HepG2 (cell line): Measurements from ENCODE around the gene MAP4K3. TPM values are rescaled to one million over a fixed set of nuclear protein-coding genes. Genes with fewer than 3 reads are reported as not detected.
A peak's percentile ranks its signal among the peaks of the same experiment; 100 is the strongest.

Source experiments
- AGO2 ChIP-seq: fragments of 200-400 bp; formaldehyde crosslinking; optimal IDR thresholded peaks from 2 replicates; pipeline ENCODE3; 2017; ENCODE audit warnings: mild to moderate bottlenecking, low read depth, low read length, moderate library complexity
- HNF4G ChIP-seq, 2 experiments: sonication (generic) in 1 of 2; formaldehyde crosslinking in 1 of 2; IDR thresholded peaks; 2 replicates each; pipeline versions ENCODE4 v1.4.0 to v1.6.1; 2011 to 2020; ENCODE audit warnings: borderline replicate concordance in 2 of 2, low read depth in 2 of 2, mild to moderate bottlenecking in 2 of 2, low read length in 1 of 2, missing genetic modification reagents in 1 of 2, moderate library complexity in 1 of 2
- KLF13 ChIP-seq: sonication (generic); formaldehyde crosslinking; IDR thresholded peaks from 2 replicates; pipeline ENCODE4 v1.4.0; 2020; ENCODE audit warnings: mild to moderate bottlenecking, missing genetic modification reagents
- MXI1 ChIP-seq: IDR thresholded peaks from 3 replicates; pipeline ENCODE4 v1.6.1; 2012; ENCODE audit warnings: low read depth, low read length, inconsistent platforms, borderline replicate concordance
- NKX3-1 ChIP-seq: sonication (generic); formaldehyde crosslinking; IDR thresholded peaks from 2 replicates; pipeline ENCODE4 v1.5.0; 2020; ENCODE audit warnings: missing genetic modification reagents
- NR2F6 ChIP-seq, 2 experiments: IDR thresholded peaks; 2 replicates each; pipeline ENCODE4 v1.6.1; 2016; ENCODE audit warnings: antibody characterized with exemption in 1 of 2, mild to moderate bottlenecking in 1 of 2
- RAD21 ChIP-seq: fragments of 450-650 bp; formaldehyde crosslinking; IDR thresholded peaks from 2 replicates; pipeline ENCODE4 v1.5.0; 2020; ENCODE audit warnings: mild to moderate bottlenecking
- SNRNP70 ChIP-seq: fragments of 200-400 bp; formaldehyde crosslinking; IDR thresholded peaks from 2 replicates; pipeline ENCODE4 v1.6.1; 2017; ENCODE audit warnings: mild to moderate bottlenecking, low read depth, low read length, moderate library complexity
- SP1 ChIP-seq, 2 experiments: fragments of 450-650 bp in 1 of 2; sonication (generic) in 1 of 2; formaldehyde crosslinking in 1 of 2; IDR thresholded peaks; 2 replicates each; pipeline versions ENCODE4 v1.4.0 to v1.6.1; 2016 to 2020; ENCODE audit warnings: missing genetic modification reagents in 1 of 2
- TGIF2 ChIP-seq: IDR thresholded peaks from 2 replicates; pipeline ENCODE4 v1.6.1; 2016; ENCODE audit warnings: control low read depth, missing compliant biosample characterization
- THRA ChIP-seq: sonication (generic); formaldehyde crosslinking; IDR thresholded peaks from 2 replicates; pipeline ENCODE4 v1.4.0; 2020; ENCODE audit warnings: missing genetic modification reagents, borderline replicate concordance
- ZFY ChIP-seq: sonication (generic); formaldehyde crosslinking; IDR thresholded peaks from 2 replicates; pipeline ENCODE4 v1.4.0; 2020; ENCODE audit warnings: missing genetic modification reagents
- ZNF282 ChIP-seq: fragments of 450-650 bp; IDR thresholded peaks from 2 replicates; pipeline ENCODE4 v1.6.1; 2018; ENCODE audit not compliant: partially characterized antibody
- ZNF431 ChIP-seq: sonication (generic); formaldehyde crosslinking; IDR thresholded peaks from 2 replicates; pipeline ENCODE4 v1.9.0; 2022; ENCODE audit warnings: missing genetic modification reagents, low read depth, mild to moderate bottlenecking, borderline replicate concordance
- ZNF460 ChIP-seq: sonication (generic); formaldehyde crosslinking; IDR thresholded peaks from 2 replicates; pipeline ENCODE4 v1.5.1; 2020; ENCODE audit warnings: missing genetic modification reagents, mild to moderate bottlenecking, borderline replicate concordance
- ZNF552 ChIP-seq: sonication (generic); formaldehyde crosslinking; IDR thresholded peaks from 2 replicates; pipeline ENCODE4 v1.9.0; 2022; ENCODE audit warnings: missing genetic modification reagents, mild to moderate bottlenecking, borderline replicate concordance
- ZNF598 ChIP-seq: sonication (generic); formaldehyde crosslinking; IDR thresholded peaks from 2 replicates; pipeline ENCODE4 v1.5.1; 2020; ENCODE audit warnings: mild to moderate bottlenecking, missing genetic modification reagents, borderline replicate concordance
- ZNF660 ChIP-seq: sonication (generic); formaldehyde crosslinking; IDR thresholded peaks from 2 replicates; pipeline ENCODE4 v1.5.1; 2020; ENCODE audit warnings: mild to moderate bottlenecking, low read depth, missing genetic modification reagents, borderline replicate concordance
- ZSCAN22 ChIP-seq: sonication (generic); formaldehyde crosslinking; IDR thresholded peaks from 2 replicates; pipeline ENCODE4 v1.4.0; 2020; ENCODE audit warnings: mild to moderate bottlenecking, missing genetic modification reagents
- ZSCAN5A ChIP-seq: sonication (generic); formaldehyde crosslinking; IDR thresholded peaks from 2 replicates; pipeline ENCODE4 v1.8.0; 2022; ENCODE audit warnings: mild to moderate bottlenecking, missing genetic modification reagents, borderline replicate concordance
- polyA plus RNA-seq, 8 experiments: library from polyadenylated mRNA; depleted of rRNA in 3 of 8; stranded (reverse) in 7 of 8; unstranded in 1 of 8; fragments of >200 nt; fragmentation: Illumina TruSeq in 4 of 8; extraction: Trizol in 4 of 8; gene quantifications; 2 replicates each; pipeline versions ENCODE4 v1.2.1 to v1.2.3, GENCODE V29; 2011 to 2016; ENCODE audit warnings: low read depth in 4 of 8, missing spikeins in 1 of 8, mixed read lengths in 1 of 8; ENCODE audit not compliant: insufficient read depth in 1 of 8
- total RNA-seq, 5 experiments: library from RNA; depleted of rRNA; stranded (reverse); fragments of >200 nt; fragmentation: Illumina TruSeq; extraction: Trizol; gene quantifications; 2 replicates each; pipeline ENCODE4 v1.2.3, GENCODE V29; 2016; ENCODE audit warnings: low read depth in 1 of 5
- TF ChIP-seq, protein P1 (sequence below): sonication (generic); formaldehyde crosslinking; IDR thresholded peaks from 2 replicates; pipeline ENCODE4 v1.8.1; 2023; ENCODE audit warnings: missing genetic modification reagents, mild to moderate bottlenecking, borderline replicate concordance
- TF ChIP-seq, protein P2 (sequence below): IDR thresholded peaks from 2 replicates; pipeline ENCODE4 v1.4.0; 2020; ENCODE audit warnings: mild to moderate bottlenecking, missing genetic modification reagents

Gene MAP4K3
- total and polyA plus RNA-seq, 2 of the 13 experiments (the other 11 are each of a cell fraction or from before 2014, with no cell fraction given): 45.9 to 53.2 TPM

GRCh38 chr2:39437522-39438296, 624 bp upstream of the MAP4K3 start (continued):
- TF ChIP-seq ZNF660 (CRISPR knock-in tag) (no peak), ZFY (CRISPR knock-in tag) (peak; percentile 47), THRA (no peak), ZSCAN5A (no peak), ZNF552 (CRISPR knock-in tag) (no peak; the same call in 1 of the 2 replicates), ZNF431 (CRISPR knock-in tag) (peak; percentile 47), MXI1 (peak; percentile 31; the same call in 1 of the 3 replicates), ZSCAN22 (CRISPR knock-in tag) (no peak), KLF13 (CRISPR knock-in tag) (0 out of 2 replicates have a peak, but pooled peaks have one; percentile 44), HNF4G (IDR thresholded peaks at IDR 0.05; ENCODE audit: borderline replicate concordance, low read depth, low read length) (no peak), HNF4G (CRISPR knock-in tag; IDR thresholded peaks at IDR 0.05; ENCODE audit: borderline replicate concordance, low read depth) (peak; percentile 58; the same call in 1 of the 2 replicates), ZNF460 (CRISPR knock-in tag) (no peak), SP1 (IDR thresholded peaks at IDR 0.05) (no peak), SP1 (CRISPR knock-in tag; IDR thresholded peaks at IDR 0.05) (0 out of 2 replicates have a peak, but pooled peaks have one; percentile 27), ZNF598 (peak; percentile 26; the same call in 1 of the 2 replicates), ZNF282 (no peak), NR2F6 (IDR thresholded peaks at IDR 0.05) (no peak), NR2F6 (CRISPR knock-in tag; IDR thresholded peaks at IDR 0.05) (0 out of 2 replicates have a peak, but pooled peaks have one; percentile 13), NKX3-1 (no peak), AGO2 (peak; percentile 61), SNRNP70 (no peak), RAD21 (no peak), TGIF2 (CRISPR knock-in tag) (peak; percentile 70; the same call in 1 of the 2 replicates)
- TF ChIP-seq, protein P1, sequence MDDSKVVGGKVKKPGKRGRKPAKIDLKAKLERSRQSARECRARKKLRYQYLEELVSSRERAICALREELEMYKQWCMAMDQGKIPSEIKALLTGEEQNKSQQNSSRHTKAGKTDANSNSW: no peak
- TF ChIP-seq, protein P2, sequence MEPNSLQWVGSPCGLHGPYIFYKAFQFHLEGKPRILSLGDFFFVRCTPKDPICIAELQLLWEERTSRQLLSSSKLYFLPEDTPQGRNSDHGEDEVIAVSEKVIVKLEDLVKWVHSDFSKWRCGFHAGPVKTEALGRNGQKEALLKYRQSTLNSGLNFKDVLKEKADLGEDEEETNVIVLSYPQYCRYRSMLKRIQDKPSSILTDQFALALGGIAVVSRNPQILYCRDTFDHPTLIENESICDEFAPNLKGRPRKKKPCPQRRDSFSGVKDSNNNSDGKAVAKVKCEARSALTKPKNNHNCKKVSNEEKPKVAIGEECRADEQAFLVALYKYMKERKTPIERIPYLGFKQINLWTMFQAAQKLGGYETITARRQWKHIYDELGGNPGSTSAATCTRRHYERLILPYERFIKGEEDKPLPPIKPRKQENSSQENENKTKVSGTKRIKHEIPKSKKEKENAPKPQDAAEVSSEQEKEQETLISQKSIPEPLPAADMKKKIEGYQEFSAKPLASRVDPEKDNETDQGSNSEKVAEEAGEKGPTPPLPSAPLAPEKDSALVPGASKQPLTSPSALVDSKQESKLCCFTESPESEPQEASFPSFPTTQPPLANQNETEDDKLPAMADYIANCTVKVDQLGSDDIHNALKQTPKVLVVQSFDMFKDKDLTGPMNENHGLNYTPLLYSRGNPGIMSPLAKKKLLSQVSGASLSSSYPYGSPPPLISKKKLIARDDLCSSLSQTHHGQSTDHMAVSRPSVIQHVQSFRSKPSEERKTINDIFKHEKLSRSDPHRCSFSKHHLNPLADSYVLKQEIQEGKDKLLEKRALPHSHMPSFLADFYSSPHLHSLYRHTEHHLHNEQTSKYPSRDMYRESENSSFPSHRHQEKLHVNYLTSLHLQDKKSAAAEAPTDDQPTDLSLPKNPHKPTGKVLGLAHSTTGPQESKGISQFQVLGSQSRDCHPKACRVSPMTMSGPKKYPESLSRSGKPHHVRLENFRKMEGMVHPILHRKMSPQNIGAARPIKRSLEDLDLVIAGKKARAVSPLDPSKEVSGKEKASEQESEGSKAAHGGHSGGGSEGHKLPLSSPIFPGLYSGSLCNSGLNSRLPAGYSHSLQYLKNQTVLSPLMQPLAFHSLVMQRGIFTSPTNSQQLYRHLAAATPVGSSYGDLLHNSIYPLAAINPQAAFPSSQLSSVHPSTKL (CRISPR knock-in tag): peak; percentile 47
